GM18505 (cell line): ENCODE data around the gene GDPD3.
"Not testable (repeated sequence)": the region's sequence is repeated elsewhere in the genome, so short reads cannot be mapped to it uniquely, and the experiment has no call there.

ENCODE experiments used
- ATAC-seq: cut with Tn5 transposase; IDR thresholded peaks from one replicate; pipeline ENCODE4 v1.9.1; 2021; ENCODE audit not compliant: unreplicated experiment
- POLR2A ChIP-seq: IDR thresholded peaks from 4 replicates; pipeline ENCODE4 v1.6.1; 2011; ENCODE audit warnings: borderline replicate concordance; ENCODE audit not compliant: insufficient read depth, insufficient read length; ENCODE audit errors: extremely low read depth

Gene GDPD3

DNA sequence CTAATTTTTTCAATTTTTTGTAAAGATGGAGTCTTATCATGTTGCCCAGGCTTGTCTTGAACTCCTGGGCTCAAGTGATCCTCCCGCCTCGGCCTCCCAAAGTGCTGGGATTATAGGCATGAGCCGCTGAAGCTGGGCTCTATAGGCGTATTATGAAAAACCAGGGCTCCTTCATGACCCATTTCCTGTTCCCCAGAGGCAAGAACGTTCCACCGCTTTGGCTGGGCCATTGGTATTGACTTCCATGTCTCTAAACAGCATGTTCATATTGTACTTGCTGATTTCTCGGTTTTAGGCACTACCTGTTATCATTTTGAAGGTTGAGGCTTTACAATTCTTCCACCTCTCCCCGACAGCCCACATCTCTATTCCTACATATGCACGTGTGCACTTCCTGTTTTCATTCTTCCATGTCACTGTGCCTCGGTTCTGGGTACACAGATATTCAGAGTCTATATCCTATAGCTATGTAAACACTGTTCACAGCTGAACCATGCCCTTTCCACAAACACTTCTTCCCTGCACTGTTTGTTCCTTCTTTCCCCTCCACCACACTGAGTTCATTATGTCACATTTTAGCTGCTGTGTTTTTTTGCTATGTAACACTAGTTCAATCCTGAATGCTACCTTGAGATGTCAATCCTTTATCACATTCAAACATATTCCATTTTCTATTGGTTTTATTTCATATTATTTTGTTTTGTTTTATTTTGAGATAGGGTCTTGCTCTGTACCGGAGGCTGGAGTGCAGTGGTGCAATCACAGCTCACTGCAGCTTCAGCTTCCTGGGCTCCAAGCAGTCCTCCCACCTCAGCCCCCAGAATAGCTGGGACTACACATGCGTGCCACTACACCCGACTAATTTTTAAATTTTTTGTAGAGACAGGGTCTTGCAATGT lies 26.5 kb upstream of the GDPD3 start:
- no peak for TF ChIP-seq POLR2A
- ATAC-seq = no peak

DNA sequence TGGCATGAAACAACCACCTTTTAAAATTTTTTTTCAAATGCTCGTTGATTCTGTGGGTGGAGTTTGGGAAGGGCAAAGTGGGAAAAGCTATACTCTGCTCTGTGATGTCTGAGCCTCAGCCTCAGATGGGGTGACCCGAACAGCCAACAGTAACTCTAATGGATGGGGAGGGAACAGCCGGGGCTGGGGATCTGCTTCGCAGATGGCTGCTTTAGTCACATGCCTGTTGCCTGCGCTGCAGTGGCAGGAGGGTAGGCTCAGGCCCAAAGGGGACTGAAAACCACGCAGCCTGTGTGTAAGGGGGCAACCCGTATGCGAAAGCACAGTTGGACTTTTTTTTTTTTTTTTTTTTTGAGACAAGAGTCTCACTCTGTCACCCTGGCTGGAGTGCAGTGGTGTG lies 24.6 kb upstream of the GDPD3 start:
- ATAC-seq = no peak
- TF ChIP-seq POLR2A = no peak

GRCh38 chr16:30136971-30137605 lies 23.8 kb upstream of the GDPD3 start:
- no peak for ATAC-seq
- TF ChIP-seq POLR2A = no peak

- no peak for TF ChIP-seq POLR2A
- ATAC-seq = no peak
Measured at GRCh38 chr16:30132591-30132990, 19.3 kb upstream of the GDPD3 start.

- TF ChIP-seq POLR2A = no peak
- ATAC-seq = no peak
Measured at GRCh38 chr16:30131869-30132475, 18.6 kb upstream of the GDPD3 start.

GRCh38 chr16:30127993-30128392 lies 14.7 kb upstream of the GDPD3 start:
- no peak for ATAC-seq
- TF ChIP-seq POLR2A = no peak

DNA sequence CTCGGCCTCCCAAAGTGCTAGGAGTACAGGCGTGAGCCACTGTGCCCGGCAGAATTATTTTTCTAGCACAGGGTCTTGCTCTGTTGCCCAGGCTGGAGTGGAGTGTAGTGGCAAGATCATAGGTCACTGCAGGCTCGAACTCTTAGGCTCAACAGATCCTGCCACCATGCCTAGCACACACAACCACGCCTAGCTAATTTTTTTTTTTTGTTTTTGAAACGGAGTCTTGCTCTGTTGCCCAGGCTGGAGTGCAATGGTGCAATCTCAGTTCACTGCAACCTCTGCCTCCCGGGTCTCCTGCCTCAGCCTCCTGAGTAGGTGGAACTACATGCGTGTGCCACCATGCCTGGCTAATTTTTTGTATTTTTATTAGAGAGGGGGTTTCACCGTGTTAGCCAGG lies 12.4 kb upstream of the GDPD3 start:
- not testable (repeated sequence) for ATAC-seq

- TF ChIP-seq POLR2A = no peak
- no peak for ATAC-seq
Measured at GRCh38 chr16:30124985-30125379, 11.6 kb upstream of the GDPD3 start.

- TF ChIP-seq POLR2A = no peak
- ATAC-seq = peak; percentile 3
Measured at GRCh38 chr16:30122604-30123160, 9.3 kb upstream of the GDPD3 start.

GRCh38 chr16:30121741-30122571 lies 8.6 kb upstream of the GDPD3 start:
- no peak for TF ChIP-seq POLR2A
- no peak for ATAC-seq

- TF ChIP-seq POLR2A = no peak
- ATAC-seq = no peak
Measured at GRCh38 chr16:30120340-30121105, 7.2 kb upstream of the GDPD3 start.

- no peak for ATAC-seq
- TF ChIP-seq POLR2A = no peak
Measured at GRCh38 chr16:30119428-30119827, 6.1 kb upstream of the GDPD3 start.

GRCh38 chr16:30117768-30118167 lies 4.4 kb upstream of the GDPD3 start:
- no peak for TF ChIP-seq POLR2A
- no peak for ATAC-seq
